GM13977 (cell line): ENCODE data around the gene IMPACT.

Experiments used
- DNase-seq: peaks from one replicate; pipeline ENCODE4 v3.0.0; 2012; ENCODE audit warnings: low spot score
- in situ Hi-C: fragments of 300-500 bp; cut with MboI; formaldehyde crosslinking; loops from one replicate; pipeline ENCODE4 v1.12.0; 2022; ENCODE audit warnings: low sequenced_read_pairs, low pct_unique_long_range_greater_than_20kb, mixed read lengths, inconsistent platforms; ENCODE audit not compliant: unreplicated experiment
- TF ChIP-seq, protein P1 (sequence below): IDR thresholded peaks from 2 replicates; pipeline ENCODE4 v1.5.1; 2012; ENCODE audit warnings: mild to moderate bottlenecking, control low read depth; ENCODE audit not compliant: insufficient read depth; ENCODE audit errors: extremely low read depth, missing control alignments

IMPACT gene

DNA sequence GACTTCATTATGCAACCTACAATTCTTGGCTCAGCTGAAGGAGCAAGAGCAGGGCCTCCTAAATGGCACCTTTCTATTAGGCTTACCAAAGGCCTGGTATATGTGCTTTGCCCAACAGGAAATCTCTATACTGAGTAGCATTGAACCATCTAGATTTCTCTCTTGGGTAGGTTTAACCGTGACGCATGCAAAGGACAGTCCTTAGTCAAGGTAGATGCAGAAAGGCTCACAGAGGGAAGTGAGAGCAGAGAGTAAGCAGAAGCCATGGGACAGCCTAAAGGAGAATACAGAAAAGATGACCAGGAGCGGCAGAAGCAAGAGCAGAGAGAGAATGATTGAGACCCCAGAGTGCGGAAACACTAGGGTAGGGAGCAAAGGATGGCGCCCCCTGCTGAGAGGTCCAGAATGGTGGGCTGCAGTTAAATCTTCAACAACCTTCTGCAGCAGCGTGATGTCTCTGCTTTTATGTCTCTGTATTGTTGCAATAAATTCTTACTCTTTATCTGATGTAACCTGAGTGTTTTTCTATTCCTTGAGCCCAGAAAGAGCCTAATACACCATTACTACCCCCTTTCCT lies 24.2 kb upstream of the IMPACT start:
- no peak for DNase-seq
- TF ChIP-seq, protein P1, sequence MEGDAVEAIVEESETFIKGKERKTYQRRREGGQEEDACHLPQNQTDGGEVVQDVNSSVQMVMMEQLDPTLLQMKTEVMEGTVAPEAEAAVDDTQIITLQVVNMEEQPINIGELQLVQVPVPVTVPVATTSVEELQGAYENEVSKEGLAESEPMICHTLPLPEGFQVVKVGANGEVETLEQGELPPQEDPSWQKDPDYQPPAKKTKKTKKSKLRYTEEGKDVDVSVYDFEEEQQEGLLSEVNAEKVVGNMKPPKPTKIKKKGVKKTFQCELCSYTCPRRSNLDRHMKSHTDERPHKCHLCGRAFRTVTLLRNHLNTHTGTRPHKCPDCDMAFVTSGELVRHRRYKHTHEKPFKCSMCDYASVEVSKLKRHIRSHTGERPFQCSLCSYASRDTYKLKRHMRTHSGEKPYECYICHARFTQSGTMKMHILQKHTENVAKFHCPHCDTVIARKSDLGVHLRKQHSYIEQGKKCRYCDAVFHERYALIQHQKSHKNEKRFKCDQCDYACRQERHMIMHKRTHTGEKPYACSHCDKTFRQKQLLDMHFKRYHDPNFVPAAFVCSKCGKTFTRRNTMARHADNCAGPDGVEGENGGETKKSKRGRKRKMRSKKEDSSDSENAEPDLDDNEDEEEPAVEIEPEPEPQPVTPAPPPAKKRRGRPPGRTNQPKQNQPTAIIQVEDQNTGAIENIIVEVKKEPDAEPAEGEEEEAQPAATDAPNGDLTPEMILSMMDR = peak; percentile 34
- in situ Hi-C loops = no loop called here

DNA sequence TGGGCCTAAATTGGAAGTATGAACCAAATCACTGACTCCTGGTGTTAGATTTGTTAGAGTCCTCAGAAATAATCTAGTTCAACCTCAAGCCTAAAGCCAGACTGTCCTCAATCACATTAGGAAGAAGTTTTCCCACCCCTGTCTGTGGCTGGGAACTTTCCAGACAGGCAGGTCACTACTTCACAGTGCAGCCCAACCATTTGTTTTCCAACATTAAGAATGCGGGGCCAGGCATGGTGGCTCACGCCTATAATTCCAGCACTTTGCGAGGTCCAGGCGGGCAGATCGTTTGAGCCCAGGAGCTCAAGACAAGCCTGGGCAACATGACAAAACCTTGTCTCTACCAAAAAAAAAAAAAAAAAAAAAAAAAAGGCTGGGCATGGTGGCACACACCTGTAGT lies 23.4 kb upstream of the IMPACT start:
- TF ChIP-seq, protein P1 = no peak
- in situ Hi-C loops = no loop called here

DNA sequence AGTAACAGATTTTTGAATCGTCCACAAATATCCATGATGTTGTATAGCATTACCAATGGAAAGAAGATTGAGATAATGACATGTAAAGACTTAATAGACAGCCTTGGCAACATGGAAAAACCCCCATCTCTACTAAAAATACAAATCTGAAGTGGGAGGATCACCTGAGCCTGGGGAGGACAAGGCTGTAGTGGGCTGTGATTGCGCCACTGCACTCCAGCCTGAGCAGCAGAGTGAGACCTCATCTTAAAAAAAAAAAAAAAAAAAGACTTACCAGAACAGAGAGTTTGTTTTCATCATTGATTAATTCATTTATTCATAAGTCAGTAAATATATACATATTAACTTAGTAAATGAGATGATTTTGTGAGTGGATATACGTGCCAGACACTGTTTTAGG lies 21.9 kb upstream of the IMPACT start:
- no peak for DNase-seq
- in situ Hi-C loops = no loop called here
- TF ChIP-seq, protein P1 = no peak

More for the DNA sequence above, 23.4 kb upstream of the IMPACT start:
- DNase-seq = no peak

DNA sequence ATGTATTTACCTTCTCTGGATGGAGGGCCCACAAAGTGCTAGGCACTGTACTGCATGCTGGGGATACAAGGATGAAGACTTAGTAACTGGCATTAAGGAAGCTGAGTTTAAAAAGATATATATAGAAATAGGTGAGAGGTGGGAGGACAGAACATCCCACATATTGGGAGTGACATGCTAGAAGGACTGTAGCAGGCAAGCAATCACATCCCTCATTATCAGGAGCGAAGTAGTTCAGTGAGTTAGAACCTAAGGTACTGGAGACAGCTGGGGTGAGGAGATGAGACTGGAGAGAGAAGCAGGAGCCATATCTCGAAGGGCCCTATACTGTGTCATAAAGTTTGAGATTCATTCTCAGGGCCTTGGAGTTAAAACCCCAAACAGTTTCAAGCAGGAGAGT lies 18.0 kb upstream of the IMPACT start:
- in situ Hi-C loops = no loop called here
- TF ChIP-seq, protein P1 = no peak
- DNase-seq = no peak

DNA sequence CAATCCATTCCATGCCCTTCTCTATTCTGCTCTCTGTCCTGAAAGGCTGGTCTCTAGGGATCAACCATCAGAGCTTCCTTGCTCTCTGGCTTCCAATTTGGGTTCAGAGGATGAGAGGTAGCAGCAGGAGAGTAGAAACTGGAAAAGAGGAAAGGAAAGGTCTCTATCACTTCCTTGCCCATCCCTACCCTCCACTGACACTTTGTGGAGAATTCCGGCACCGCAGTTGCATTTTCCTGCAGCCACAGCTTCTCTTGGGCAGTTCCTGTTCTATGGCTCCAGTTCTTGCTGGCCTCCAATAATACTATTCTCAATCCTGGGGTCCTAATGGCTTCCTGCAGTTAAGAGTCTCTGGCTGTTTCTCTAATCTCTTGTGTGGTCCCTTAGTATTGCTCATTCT lies 13.3 kb upstream of the IMPACT start:
- in situ Hi-C loops = no loop called here
- TF ChIP-seq, protein P1 = no peak
- DNase-seq = no peak

DNA sequence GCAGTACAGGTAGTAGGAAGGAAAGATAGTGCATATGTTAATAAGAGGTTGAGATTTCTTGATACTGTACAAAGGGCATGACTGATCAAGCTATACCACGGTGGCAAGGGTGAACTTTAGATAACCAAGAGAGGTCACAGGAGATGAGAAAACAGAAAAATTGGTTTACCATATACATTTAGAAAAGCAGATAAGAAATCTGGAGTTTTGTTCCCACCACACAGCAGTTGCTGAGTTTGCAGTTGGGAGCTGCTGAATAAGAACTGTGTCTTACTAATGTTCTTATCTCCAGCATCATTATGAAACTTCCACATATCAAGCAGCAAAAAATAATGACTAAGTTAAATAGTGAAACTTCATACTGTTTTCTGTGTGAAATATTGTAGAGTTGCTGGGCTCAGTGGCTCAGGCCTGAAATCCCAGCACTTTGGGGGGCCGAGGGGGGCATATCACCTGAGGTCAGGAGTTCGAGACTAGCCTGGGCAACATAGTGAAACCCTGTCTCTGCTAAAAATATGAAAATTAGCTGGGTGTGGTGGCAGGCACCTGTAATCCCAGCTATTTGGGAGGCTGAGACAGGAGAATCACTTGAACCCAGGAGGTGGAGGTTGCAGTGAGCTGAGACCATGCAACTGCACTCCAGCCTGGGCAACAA lies 12.0 kb upstream of the IMPACT start:
- peak; percentile 26 for DNase-seq
- in situ Hi-C loops = no loop called here
- TF ChIP-seq, protein P1 = no peak
